ENCODE results near the gene APBB2.
A peak's percentile ranks its signal among the peaks of the same experiment; 100 is the strongest.
"Not testable (repeated sequence)": the region's sequence is repeated elsewhere in the genome, so short reads cannot be mapped to it uniquely, and the experiment has no call there.

Gene APBB2

DNA sequence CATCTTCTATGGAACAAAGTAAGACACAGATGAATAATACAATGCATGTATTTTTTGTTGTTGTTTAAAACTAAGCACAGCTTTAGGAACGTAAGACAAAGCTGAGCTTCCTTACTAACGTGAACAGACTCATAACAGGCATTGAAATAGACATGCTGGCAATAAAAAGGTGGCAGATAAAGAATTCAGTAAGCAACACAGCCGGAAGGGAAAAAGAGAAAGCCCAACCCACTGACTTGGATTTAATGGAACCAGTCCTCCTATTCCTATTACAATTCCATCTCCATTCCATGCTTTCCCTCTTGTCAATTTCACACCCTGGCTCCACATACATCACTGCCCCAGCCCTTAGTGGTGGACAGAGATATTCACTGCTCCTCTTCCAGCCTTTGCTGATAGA, 282.5 kb downstream of the APBB2 start:
- DNase-seq (ENCODE audit: low spot score in 2 of 2) (no peak), ATAC-seq (no peak)
- Mint-ChIP-seq H3K4me1 (peaks cover 12% of the 10 kb centered on the region), H3K36me3 (no peaks in the 10 kb centered on the region), H3K9me3 (no peaks in the 10 kb centered on the region), H3K27ac (no peak overlapping the region), H3K4me3 (no peak overlapping the region)

DNA sequence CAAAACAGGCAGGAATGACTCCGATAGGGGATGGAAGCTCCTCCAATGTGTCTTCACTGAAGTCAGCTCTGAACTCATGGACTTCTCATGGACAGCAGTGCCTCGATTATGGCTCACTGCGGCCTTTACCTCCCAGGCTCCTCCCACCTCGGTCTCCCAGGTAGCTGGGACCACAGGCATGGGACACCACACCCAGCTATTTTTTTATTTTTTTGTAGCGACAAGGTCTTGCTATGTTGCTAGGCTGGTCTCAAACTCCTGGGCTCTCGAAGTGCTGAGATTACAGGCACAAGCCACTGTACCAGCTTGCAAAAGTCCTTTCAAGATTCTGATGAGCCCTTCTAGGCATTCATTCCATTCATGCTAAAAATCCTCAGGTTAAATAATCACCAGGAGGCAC, 283.1 kb downstream of the APBB2 start:
- Mint-ChIP-seq H3K4me1 (peaks cover 15% of the 10 kb centered on the region), H3K4me3 (no peak overlapping the region), H3K36me3 (no peaks in the 10 kb centered on the region), H3K27ac (no peak overlapping the region), H3K9me3 (no peaks in the 10 kb centered on the region)
- ATAC-seq, result no peak
- DNase-seq (ENCODE audit: low spot score in 2 of 2), result no peak

DNA sequence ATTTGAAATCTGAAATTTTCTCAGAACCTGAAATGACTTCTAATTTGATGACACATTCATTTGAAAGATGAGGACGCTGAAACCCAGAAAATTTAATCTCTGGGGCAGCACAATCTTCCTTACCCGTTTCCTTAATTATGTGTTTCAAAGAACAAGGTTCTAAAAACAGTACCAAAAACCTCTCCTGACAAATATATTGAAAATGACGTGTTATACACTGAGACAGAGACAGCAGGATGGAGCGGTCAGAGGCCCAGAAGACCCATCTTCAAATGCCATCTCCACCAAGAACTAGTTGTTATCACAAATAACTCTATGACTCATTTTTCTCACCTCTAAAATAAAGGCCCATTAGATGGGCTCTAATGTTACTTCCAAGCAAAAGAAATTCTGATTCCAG, 287.3 kb downstream of the APBB2 start:
- Mint-ChIP-seq H3K27ac (no peak overlapping the region), H3K36me3 (no peaks in the 10 kb centered on the region), H3K9me3 (no peaks in the 10 kb centered on the region), H3K4me1 (peaks cover 15% of the 10 kb centered on the region), H3K4me3 (no peak overlapping the region)
- DNase-seq (ENCODE audit: low spot score in 2 of 2) (no peak), ATAC-seq (peak; percentile 66)

DNA sequence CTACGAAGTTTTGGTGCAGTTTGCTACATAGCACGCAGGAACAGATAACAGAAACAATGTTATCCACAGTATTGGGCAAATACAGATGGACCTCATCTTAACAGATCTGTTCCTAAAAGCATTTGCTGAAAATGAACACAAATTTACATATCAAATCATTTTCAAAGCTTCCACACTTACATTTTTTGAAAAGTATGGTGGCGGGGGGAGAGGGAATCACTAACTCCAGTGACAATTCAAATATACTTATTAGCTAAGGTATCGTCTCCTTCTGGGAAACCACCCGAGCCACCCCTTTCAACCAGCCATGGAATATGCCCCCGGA, 289.6 kb downstream of the APBB2 start:
- no peaks in the 10 kb centered on the region for H3K36me3 Mint-ChIP-seq
- ATAC-seq (no peak), DNase-seq (ENCODE audit: low spot score in 2 of 2) (no peak)
- no peaks in the 10 kb centered on the region for H3K9me3 Mint-ChIP-seq
- H3K27ac Mint-ChIP-seq, result peak overlapping the region; percentile 52
- no peak overlapping the region for H3K4me3 Mint-ChIP-seq
- peaks cover 15% of the 10 kb centered on the region for H3K4me1 Mint-ChIP-seq

DNA sequence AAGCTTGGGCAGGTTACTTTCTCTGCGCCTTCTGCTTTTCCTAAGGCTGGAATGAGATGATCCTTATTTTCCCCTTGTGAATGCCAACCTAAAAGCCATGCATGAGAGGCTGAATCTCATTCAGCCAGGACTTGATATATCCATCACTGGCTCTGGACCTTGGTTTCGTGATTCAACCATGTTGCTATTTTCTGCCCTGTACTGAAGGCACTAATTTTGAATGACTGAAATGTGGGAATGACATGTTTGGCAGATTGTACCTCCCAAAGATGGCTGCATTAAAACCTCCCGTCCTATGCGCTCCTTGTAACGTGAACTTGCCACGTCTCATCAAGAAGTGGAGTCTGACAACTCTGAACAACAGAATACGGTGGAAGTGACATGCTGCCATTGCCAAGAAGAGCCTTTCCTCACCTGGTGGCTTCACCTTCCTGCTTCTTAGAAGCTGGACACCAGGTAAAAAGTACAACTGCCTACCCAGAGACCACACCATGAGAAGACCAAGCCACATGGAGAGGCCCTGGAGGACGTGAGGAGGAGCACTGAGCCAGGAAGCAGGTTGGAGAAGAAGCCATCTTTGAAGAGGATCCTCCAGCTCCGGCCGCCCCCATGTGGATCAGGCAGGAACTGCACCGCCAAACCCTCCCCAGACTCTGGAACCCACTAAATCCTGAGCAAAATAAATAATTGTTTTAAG, 290.1 kb downstream of the APBB2 start:
- Mint-ChIP-seq H3K4me3 (no peak overlapping the region), H3K9me3 (no peaks in the 10 kb centered on the region), H3K27ac (peak overlapping the region; percentile 52), H3K4me1 (peaks cover 15% of the 10 kb centered on the region), H3K36me3 (no peaks in the 10 kb centered on the region)
- DNase-seq (ENCODE audit: low spot score in 2 of 2) (peak; percentile 56 to 88), ATAC-seq (peak; percentile 65)

DNA sequence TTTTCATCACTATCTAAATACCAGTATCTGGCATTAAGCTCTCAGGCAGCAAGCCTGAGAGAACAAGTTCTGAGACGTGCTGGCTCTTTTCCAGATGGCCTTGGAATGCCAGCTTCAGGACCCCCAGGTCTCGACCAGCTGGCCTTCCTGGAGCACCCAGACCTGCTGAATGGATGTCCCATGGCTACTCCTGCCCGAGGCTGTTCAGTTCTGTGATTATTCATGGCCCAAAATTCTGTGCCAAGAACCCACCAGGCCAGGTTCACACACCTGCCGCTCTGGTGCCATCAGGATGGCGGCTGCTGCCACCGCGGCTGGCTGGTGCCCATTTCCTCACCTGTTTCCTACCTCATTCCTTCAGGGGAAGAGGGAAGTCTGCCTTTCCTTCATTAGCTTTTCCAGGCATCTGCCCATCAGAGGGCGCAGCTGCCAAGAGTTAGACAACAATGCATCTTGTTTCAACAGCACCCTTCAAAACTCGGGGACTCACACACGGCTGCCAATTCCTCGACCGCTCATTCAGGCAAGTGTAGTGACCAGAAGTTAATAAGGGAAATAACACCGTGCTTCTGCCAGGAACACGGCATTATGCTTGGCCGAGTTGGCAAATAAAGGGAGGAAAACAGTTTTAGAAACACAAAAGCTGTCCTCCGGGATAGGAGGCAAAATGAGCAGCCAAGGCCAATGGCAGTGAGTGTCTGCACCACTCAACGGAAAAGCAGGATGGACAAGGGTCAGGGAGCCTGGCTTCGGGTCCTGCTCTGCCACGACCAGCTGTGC, 290.8 kb downstream of the APBB2 start:
- H3K4me3 Mint-ChIP-seq, result no peak overlapping the region
- DNase-seq (ENCODE audit: low spot score in 2 of 2) (no peak), ATAC-seq (no peak)
- H3K4me1 Mint-ChIP-seq, result peaks cover 15% of the 10 kb centered on the region
- H3K9me3 Mint-ChIP-seq, result no peaks in the 10 kb centered on the region
- H3K27ac Mint-ChIP-seq, result no peak overlapping the region
- no peaks in the 10 kb centered on the region for H3K36me3 Mint-ChIP-seq

DNA sequence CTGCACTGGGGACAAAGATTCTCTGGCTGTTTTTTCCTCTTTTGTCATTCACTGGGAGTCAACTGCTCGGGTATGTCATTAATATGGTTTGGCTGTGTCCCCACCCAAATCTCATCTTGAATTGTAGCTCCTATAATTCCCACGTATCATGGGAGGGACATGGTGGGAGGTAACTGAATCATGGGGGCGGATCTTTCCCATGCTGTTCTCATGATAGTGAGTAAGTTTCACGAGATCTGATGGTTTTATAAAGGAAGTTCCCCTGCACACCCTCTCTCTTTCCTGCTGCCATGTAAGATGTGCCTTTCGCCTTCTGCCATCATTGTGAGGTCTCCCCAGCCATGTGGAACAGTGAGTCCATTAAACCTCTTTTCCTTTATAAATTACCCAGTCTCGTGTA, 294.4 kb downstream of the APBB2 start:
- not testable (repeated sequence) for H3K4me3 Mint-ChIP-seq; DNase-seq (ENCODE audit: low spot score in 2 of 2); H3K9me3 Mint-ChIP-seq; ATAC-seq; H3K36me3 Mint-ChIP-seq; H3K27ac Mint-ChIP-seq
- peaks cover 11% of the 10 kb centered on the region for H3K4me1 Mint-ChIP-seq

DNA sequence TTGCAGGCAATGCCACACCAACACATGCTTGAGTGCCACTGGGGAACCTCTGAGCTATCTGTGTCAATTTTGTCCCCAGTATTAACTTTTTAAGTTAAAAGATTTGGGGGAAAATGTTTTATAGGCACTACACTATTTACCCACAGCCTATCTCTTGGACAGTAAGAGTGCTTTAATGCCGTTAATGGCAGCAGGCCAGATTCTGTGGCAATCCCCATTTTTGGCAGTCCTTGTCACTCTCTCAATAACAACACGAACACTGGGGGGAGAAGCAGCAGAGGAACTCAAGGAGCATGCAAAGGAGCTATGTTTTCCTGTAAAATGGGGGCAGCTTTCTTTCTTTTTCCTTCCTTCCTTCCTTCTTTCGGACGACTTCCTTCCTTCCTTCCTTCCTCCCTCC, 296.0 kb downstream of the APBB2 start:
- Mint-ChIP-seq H3K9me3 (no peaks in the 10 kb centered on the region), H3K36me3 (no peaks in the 10 kb centered on the region), H3K4me1 (peaks cover 12% of the 10 kb centered on the region), H3K4me3 (no peak overlapping the region), H3K27ac (no peak overlapping the region)
- no peak for DNase-seq (ENCODE audit: low spot score in 2 of 2)
- ATAC-seq, result no peak

DNA sequence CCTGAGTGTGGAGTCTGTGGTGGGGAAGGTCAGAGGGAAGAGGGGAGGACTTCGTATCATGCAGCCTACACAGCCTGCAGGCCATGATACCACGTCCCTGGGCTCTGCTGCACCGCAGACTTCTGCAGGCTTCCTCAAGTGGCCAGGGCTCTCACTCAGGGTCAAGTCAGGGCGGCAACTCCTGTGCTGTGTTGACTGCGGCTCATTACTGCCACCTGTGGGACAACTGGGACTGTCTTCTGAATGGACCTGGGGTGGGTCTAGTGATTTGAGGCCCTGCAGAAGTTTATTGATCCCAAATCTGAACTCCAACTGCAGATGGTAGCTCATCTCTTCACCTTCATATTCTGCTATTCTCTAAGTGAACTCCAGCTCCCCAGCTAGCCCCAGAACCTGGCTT, 297.5 kb downstream of the APBB2 start:
- peaks cover 12% of the 10 kb centered on the region for H3K4me1 Mint-ChIP-seq
- no peaks in the 10 kb centered on the region for H3K36me3 Mint-ChIP-seq
- DNase-seq (ENCODE audit: low spot score in 2 of 2), result peak; percentile 7 to 54
- no peak overlapping the region for H3K27ac Mint-ChIP-seq
- ATAC-seq, result peak; percentile 72
- H3K9me3 Mint-ChIP-seq, result no peaks in the 10 kb centered on the region
- H3K4me3 Mint-ChIP-seq, result no peak overlapping the region

DNA sequence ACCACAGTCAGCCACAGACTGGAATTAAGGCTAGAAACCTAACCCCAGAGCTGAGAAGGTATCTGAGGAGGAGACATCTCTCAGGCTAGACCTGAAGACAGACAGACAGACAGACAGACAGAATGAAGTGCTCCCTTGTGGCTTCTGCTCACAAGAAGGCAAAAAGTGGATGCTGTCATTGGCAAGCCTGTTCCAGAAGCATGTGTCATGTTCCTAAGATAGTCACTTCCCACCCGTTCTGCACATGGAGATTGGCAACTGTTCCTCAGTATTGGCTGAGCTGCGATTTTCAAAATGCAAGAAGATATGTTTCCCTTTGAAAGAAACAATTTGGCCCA, 298.2 kb downstream of the APBB2 start:
- Mint-ChIP-seq H3K36me3 (no peaks in the 10 kb centered on the region), H3K27ac (no peak overlapping the region), H3K4me3 (no peak overlapping the region), H3K4me1 (peaks cover 12% of the 10 kb centered on the region), H3K9me3 (no peaks in the 10 kb centered on the region)
- ATAC-seq (no peak), DNase-seq (ENCODE audit: low spot score in 2 of 2) (no peak)

DNA sequence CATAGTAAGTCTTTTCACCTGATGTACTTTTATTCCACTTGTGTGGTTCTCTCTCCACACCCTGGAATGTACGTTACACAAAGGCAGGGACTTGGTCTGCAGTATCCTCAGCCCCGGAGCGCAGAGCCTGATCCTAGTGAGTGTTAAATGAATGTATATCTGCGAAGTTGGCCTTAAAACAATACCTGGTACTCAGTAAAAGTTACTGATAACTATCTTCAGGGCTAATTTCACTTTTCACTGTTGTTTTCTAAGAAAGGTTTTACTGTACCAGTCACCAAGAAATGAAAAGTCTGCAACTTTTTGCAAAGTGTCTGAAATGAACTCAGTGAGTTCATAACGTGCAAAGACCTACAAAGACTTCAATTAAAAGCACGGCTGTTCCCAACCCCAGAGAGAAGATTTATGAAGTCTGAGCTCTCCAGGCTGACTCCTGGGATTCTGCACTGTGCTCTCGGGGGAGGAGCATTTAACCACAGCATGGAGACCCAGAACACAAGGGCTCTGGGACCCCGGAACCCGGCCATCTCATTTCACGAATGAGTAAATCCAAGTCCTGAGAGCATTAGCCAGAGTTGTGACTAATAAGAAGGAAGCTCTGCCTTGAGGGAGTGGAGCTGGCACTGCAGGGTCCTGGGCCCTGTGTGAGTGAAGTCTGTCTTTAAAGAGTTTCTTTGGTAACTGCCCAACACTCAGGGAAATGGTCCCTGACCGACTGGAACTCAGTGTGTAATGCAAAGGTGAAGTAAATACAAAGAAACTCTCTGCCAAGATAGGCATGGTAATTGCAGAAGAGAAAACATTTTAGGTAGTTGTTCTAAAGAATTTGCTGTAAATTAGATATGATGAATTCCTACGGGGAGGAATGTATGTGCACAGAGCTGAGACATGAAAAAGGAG, 298.8 kb downstream of the APBB2 start:
- Mint-ChIP-seq H3K4me1 (peaks cover 12% of the 10 kb centered on the region), H3K4me3 (no peak overlapping the region), H3K36me3 (no peaks in the 10 kb centered on the region), H3K9me3 (no peaks in the 10 kb centered on the region), H3K27ac (no peak overlapping the region)
- DNase-seq (ENCODE audit: low spot score in 2 of 2) (no peak), ATAC-seq (peak; percentile 55)

DNA sequence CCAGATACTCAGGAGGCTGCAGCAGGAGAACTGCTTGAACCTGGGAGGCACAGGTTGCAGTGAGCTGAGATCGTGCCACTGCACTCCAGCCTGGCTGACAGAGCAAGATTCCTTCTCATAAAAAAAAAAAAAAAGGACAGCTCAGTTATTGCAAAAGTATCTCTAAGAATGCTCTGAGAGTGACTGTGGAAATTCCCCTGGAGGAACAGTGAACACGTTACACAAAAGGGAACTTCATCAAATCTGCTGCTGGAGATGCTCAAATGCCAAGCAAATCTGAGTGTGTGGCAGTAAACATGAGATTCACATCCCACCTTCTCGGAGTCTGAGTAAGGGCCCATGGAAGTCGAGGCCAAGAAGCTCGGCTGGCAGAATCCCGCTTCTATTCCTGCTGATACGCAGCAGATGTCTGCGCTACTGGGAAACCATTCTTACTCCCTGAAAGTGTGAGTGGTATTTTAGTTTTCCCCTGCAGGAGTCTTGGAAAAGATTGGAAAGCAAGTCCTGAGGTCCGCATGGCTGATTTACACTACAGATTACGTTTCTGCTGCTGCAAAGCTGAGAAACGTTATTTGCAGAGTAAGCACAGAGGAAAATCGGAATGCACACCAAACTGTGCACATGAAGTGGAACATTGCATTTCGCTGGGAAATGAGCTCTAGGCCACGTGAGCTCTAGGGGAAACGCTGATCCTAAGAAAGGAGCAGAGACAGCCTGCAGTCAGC, 301.7 kb downstream of the APBB2 start:
- peaks cover 30% of the 10 kb centered on the region for H3K4me1 Mint-ChIP-seq
- no peaks in the 10 kb centered on the region for H3K36me3 Mint-ChIP-seq
- H3K27ac Mint-ChIP-seq, result no peak overlapping the region

DNA sequence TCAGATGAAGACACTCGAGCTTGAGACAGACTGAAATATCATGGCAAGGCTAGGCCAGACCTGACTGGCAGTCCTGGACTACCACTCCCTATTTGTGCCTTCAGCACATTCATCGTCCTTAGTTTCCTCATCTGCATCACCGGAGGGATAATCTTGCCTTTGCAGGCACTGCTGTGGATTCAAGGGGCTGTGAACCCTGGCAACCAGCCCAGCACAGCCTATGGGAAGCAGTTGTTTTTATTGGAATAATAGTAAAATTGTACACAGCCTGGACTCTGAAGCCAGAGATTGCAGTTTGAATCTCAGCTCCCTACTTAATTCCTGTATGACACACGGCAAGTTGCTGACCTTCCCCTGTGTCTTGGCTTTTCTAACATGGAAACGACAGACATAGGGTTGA, 303.6 kb downstream of the APBB2 start:
- no peak overlapping the region for H3K27ac Mint-ChIP-seq
- peaks cover 27% of the 10 kb centered on the region for H3K4me1 Mint-ChIP-seq
- ATAC-seq (no peak), DNase-seq (ENCODE audit: low spot score in 2 of 2) (no peak)
- H3K4me3 Mint-ChIP-seq, result no peak overlapping the region
- H3K9me3 Mint-ChIP-seq, result no peaks in the 10 kb centered on the region
- H3K36me3 Mint-ChIP-seq, result no peaks in the 10 kb centered on the region

More for the DNA sequence above, 301.7 kb downstream of the APBB2 start:
- no peak for ATAC-seq
- Mint-ChIP-seq H3K9me3 (no peaks in the 10 kb centered on the region), H3K4me3 (no peak overlapping the region)
- DNase-seq (ENCODE audit: low spot score in 2 of 2), result no peak

DNA sequence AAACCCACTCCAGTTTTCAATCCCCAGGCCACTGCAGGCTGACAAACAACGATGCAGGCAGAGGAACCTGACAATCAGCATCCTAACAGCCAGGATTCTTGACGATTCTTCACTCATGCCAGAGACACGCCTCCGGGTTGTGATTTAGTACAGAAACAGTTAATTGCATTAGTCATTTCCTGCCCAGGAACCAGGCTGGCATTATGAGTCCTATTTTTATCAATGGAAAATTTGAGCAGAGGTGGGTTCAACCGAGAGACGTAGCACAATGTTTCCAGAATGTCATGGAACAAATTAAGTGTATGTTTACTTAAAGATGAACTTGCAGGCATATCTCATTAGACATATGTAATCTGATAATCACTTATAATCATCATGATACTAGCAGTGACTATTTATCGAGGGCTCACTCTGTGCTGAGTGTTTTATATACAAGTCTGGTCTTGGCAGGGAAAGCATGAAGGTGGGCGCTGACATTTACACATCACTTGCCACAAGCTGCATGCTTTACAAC, 304.9 kb downstream of the APBB2 start:
- Mint-ChIP-seq H3K4me3 (peak overlapping the region; percentile 36), H3K9me3 (no peaks in the 10 kb centered on the region), H3K4me1 (peaks cover 18% of the 10 kb centered on the region), H3K36me3 (no peaks in the 10 kb centered on the region), H3K27ac (peak overlapping the region; percentile 78)
- DNase-seq (ENCODE audit: low spot score in 2 of 2) (no peak), ATAC-seq (peak; percentile 80)
